Measurements from ENCODE around the gene AKAP5. TPM values are rescaled to one million over a fixed set of nuclear protein-coding genes. Genes with fewer than 3 reads are reported as not detected.

AKAP5 gene
- total and polyA plus RNA-seq, 2 of the 8 experiments (the other 6 are each of a cell fraction or from before 2014, with no cell fraction given), result 0.50 to 3.8 TPM

- peak within 1 kb of the TSS; percentile 98 for H3K4ac ChIP-seq (replicated peaks; ENCODE audit: insufficient read length, low read depth, low read length)
- no peaks in the 10 kb centered on the region for H3K27me3 ChIP-seq (replicated peaks in 1 of 4; ENCODE audit: control insufficient read depth in 3 of 4, extremely low read depth in 1 of 4, insufficient read depth in 3 of 4, low read length in 3 of 4)
- H4K20me1 ChIP-seq (replicated peaks in 1 of 2; ENCODE audit: control insufficient read depth in 1 of 2, insufficient read depth in 2 of 2, low read length in 2 of 2), result peaks cover 3 to 6% of the 10 kb centered on the region in 2 experiments
- no peak within 1 kb of the TSS for H2BK20ac ChIP-seq (ENCODE audit: low read length)
- peak within 1 kb of the TSS; percentile 97 for H3K4me2 ChIP-seq (ENCODE audit: insufficient read depth in 1 of 2, low read depth in 2 of 2, low read length in 2 of 2)
- FAIRE-seq (no peak), DNase-seq (ENCODE audit: low read depth in 1 of 2, low spot score in 2 of 2) (peak; percentile 78 to 88)
- peak within 1 kb of the TSS; percentile 99 for H3K18ac ChIP-seq (ENCODE audit: extremely low read depth, low read length)
- peak within 1 kb of the TSS; percentile 96 for H2BK5ac ChIP-seq (ENCODE audit: low read depth, low read length)
- peak within 1 kb of the TSS; percentile 96 for H3K27ac ChIP-seq (ENCODE audit: low read depth, low read length)
- H3K4me1 ChIP-seq (replicated peaks in 1 of 4; ENCODE audit: control insufficient read depth in 3 of 4, insufficient read depth in 4 of 4, low read length in 3 of 4), result peaks cover 2 to 14% (median 9%) of the 10 kb centered on the region in 4 experiments; a peak in 5 of 7 replicates
- no peaks in the 10 kb centered on the region; a peak in 1 of 8 replicates for H3K36me3 ChIP-seq (ENCODE audit: control insufficient read depth in 2 of 4, insufficient read depth in 4 of 4, low read length in 3 of 4)
- peak within 1 kb of the TSS; percentile 95 to 98 (median 96) for H3K9ac ChIP-seq (replicated peaks in 1 of 4; ENCODE audit: extremely low read depth in 1 of 4, low read depth in 3 of 4, low read length in 3 of 4)
- H4K5ac ChIP-seq (ENCODE audit: insufficient read length, low read depth, low read length), result peak within 1 kb of the TSS; percentile 99
- peaks cover 6% of the 10 kb centered on the region for H3K79me1 ChIP-seq (ENCODE audit: low read depth, low read length)
- peak within 1 kb of the TSS; percentile 77 for H2BK120ac ChIP-seq (replicated peaks; ENCODE audit: low read depth, low read length)
- H3K79me2 ChIP-seq (ENCODE audit: control insufficient read depth in 1 of 2, insufficient read depth in 2 of 2, low read length in 2 of 2), result peaks cover 11 to 70% of the 10 kb centered on the region in 2 experiments; a peak in 3 of 4 replicates
- peak within 1 kb of the TSS; percentile 94 for H3K56ac ChIP-seq (replicated peaks; ENCODE audit: insufficient read length, low read depth, low read length)
- peak within 1 kb of the TSS; percentile 68 to 93 (median 78) for H3K4me3 ChIP-seq (ENCODE audit: extremely low read depth in 1 of 4, insufficient read depth in 2 of 4, low read depth in 3 of 4, low read length in 4 of 4)
- POLR2A ChIA-PET (ENCODE audit: partially characterized antibody), result interaction anchor here (0.8 to 4.4 kb wide), 44 partner anchors 8 to 263 kb away, joined by 3 to 52 read pairs (median 4); partner anchors contain the start of genes AKAP5, HSPA2 and MTHFD1
- H3K14ac ChIP-seq (ENCODE audit: insufficient read length), result peak within 1 kb of the TSS; percentile 84
- peak within 1 kb of the TSS; percentile 89; the same call in 1 of the 2 replicates for H2AK5ac ChIP-seq (ENCODE audit: low read depth, low read length)
- peak within 1 kb of the TSS; percentile 61 for H2BK12ac ChIP-seq (ENCODE audit: low read depth, low read length)
- WGBS, 2 experiments (ENCODE audit: extremely low coverage in 1 of 2, insufficient coverage in 1 of 2, insufficient read length in 1 of 2, insufficient replicate concordance in 2 of 2, low coverage in 1 of 2, low lambda C conversion rate in 2 of 2, missing lambda C conversion rate in 1 of 2), result 2% methylated on average over 47 of the region's 87 CpGs; no CpG with 5 or more reads in 1 of the 2 experiments
- CTCF ChIA-PET (ENCODE audit: partially characterized antibody), result interaction anchor here (0.5 to 1.7 kb wide), 7 partner anchors 41 to 407 kb away, joined by 3 to 6 read pairs (median 3); no protein-coding TSS in a partner anchor
- peaks cover 19% of the 10 kb centered on the region for H3K23me2 ChIP-seq (ENCODE audit: low read depth, low read length)
- H2AFZ ChIP-seq (ENCODE audit: low read length), result peak within 1 kb of the TSS; percentile 21; the same call in 1 of the 2 replicates
- H4K8ac ChIP-seq (ENCODE audit: extremely low read depth, insufficient read depth, low read length), result peak within 1 kb of the TSS; percentile 99
- 0 out of 2 replicates have a peak within 1 kb of the TSS, but pooled peaks have one; percentile 67 for H2BK15ac ChIP-seq (ENCODE audit: low read length)
- H4K91ac ChIP-seq (replicated peaks; ENCODE audit: insufficient read length, low read length), result peak within 1 kb of the TSS; percentile 99
- H3K9me3 ChIP-seq (ENCODE audit: insufficient read depth in 2 of 2, low read depth in 1 of 2, low read length in 1 of 2), result no peaks in the 10 kb centered on the region
- H3K23ac ChIP-seq (ENCODE audit: insufficient read length), result no peak within 1 kb of the TSS
- TF ChIP-seq BRCA1 (IDR thresholded peaks at IDR 0.05; ENCODE audit: low read depth, low read length) (peak; percentile 74), SIN3A (conservative IDR thresholded peaks at IDR 0.05 in 1 of 2, IDR thresholded peaks at IDR 0.05 in 1 of 2; ENCODE audit: low read depth in 1 of 2, low read length in 2 of 2) (peak in 1 of 2 experiments; percentile 34; a peak in 1 of 4 replicates), PHF8 (conservative IDR thresholded peaks at IDR 0.05; ENCODE audit: low read depth, low read length) (peak; percentile 81), EZH2 (IDR thresholded peaks at IDR 0.05; ENCODE audit: low read depth, low read length, severe bottlenecking) (no peak), FOSL1 (IDR thresholded peaks at IDR 0.05; ENCODE audit: insufficient read depth, low read depth, low read length) (no peak), TBP (IDR thresholded peaks at IDR 0.05; ENCODE audit: low read depth, low read length) (peak; percentile 78), BCL11A (IDR thresholded peaks at IDR 0.05; ENCODE audit: low read depth in 2 of 2, low read length in 2 of 2) (no peak), GABPA (IDR thresholded peaks at IDR 0.05; ENCODE audit: borderline replicate concordance, insufficient read depth, low read length) (peak; percentile 8; the same call in 1 of the 2 replicates), SIRT6 (IDR thresholded peaks at IDR 0.05; ENCODE audit: low read length) (no peak), CHD2 (IDR thresholded peaks at IDR 0.05; ENCODE audit: low read length) (peak; percentile 94)
Observed at GRCh38 chr14:64503434-64504309, 38.4 kb downstream of the AKAP5 start, which contains the start of gene ZBTB25. ZBTB25 (minus strand) TSS chr14:64503838; CDS start chr14:64490533, 13,305 bp downstream.
